NCI-H2029 treated with DMSO at 0.1 percent for 48 hours (cell line): ENCODE data around the gene ASRGL1.
"Not testable (repeated sequence)": the region's sequence is repeated elsewhere in the genome, so short reads cannot be mapped to it uniquely, and the experiment has no call there.

Experiments used
- DNase-seq: peaks from one replicate; lab custom pipeline; 2025; lab: John Stamatoyannopoulos, UW

Gene ASRGL1

GRCh38 chr11:62352355-62353336 lies 15.4 kb downstream of the ASRGL1 start:
- no peak for DNase-seq

GRCh38 chr11:62353841-62354240 lies 16.6 kb downstream of the ASRGL1 start:
- peak; percentile 85 for DNase-seq

- no peak for DNase-seq
These were observed 21.0 kb downstream of the ASRGL1 start for GRCh38 chr11:62358273-62358672.

GRCh38 chr11:62359475-62359874 lies 22.2 kb downstream of the ASRGL1 start:
- no peak for DNase-seq

- DNase-seq = no peak
These were observed 23.4 kb downstream of the ASRGL1 start for GRCh38 chr11:62360685-62361084.

- DNase-seq = not testable (repeated sequence)
These were observed 31.7 kb downstream of the ASRGL1 start for GRCh38 chr11:62368861-62369477.

- DNase-seq = no peak
These were observed 33.6 kb downstream of the ASRGL1 start for GRCh38 chr11:62370743-62371440.

GRCh38 chr11:62372871-62373270 lies 35.6 kb downstream of the ASRGL1 start:
- DNase-seq = no peak

GRCh38 chr11:62373464-62374119 lies 36.3 kb downstream of the ASRGL1 start:
- no peak for DNase-seq

GRCh38 chr11:62374801-62375200 lies 37.6 kb downstream of the ASRGL1 start:
- DNase-seq = no peak

- peak; percentile 42 for DNase-seq
These were observed 41.3 kb downstream of the ASRGL1 start for GRCh38 chr11:62378459-62379063.

- not testable (repeated sequence) for DNase-seq
These were observed 42.3 kb downstream of the ASRGL1 start for GRCh38 chr11:62379586-62379985.

GRCh38 chr11:62380821-62381245 lies 43.6 kb downstream of the ASRGL1 start:
- peak; percentile 72 for DNase-seq

- DNase-seq = no peak
These were observed 46.6 kb downstream of the ASRGL1 start for GRCh38 chr11:62383822-62384221.

- DNase-seq = not testable (repeated sequence)
These were observed 48.8 kb downstream of the ASRGL1 start for GRCh38 chr11:62386083-62386482.

GRCh38 chr11:62387381-62387780 lies 50.1 kb downstream of the ASRGL1 start:
- no peak for DNase-seq

- DNase-seq = no peak
These were observed 51.8 kb downstream of the ASRGL1 start for GRCh38 chr11:62388999-62389398.

- no peak for DNase-seq
These were observed 53.0 kb downstream of the ASRGL1 start for GRCh38 chr11:62390237-62390636.

GRCh38 chr11:62390722-62391121 lies 53.5 kb downstream of the ASRGL1 start:
- DNase-seq = no peak

- DNase-seq = no peak
These were observed 54.6 kb downstream of the ASRGL1 start for GRCh38 chr11:62391642-62392425.

GRCh38 chr11:62392506-62392905 lies 55.3 kb downstream of the ASRGL1 start:
- no peak for DNase-seq
